Posterior vena cava (tissue), 2 donors: ENCODE measurements around the gene TYMP. TPM values are rescaled to one million over a fixed set of nuclear protein-coding genes. Genes with fewer than 3 reads are reported as not detected.
A peak's percentile ranks its signal among the peaks of the same experiment; 100 is the strongest.

ENCODE experiments used
- DNase-seq: peaks from one replicate; pipeline ENCODE4 v3.0.0-alpha.2; 2020; ENCODE audit warnings: low spot score
- intact Hi-C, 2 donors: fragments of 100-400 bp; cut with DNase I; formaldehyde crosslinking; loops; one replicate each; pipeline versions ENCODE4 v1.14.1 to v1.14.2; 2022 to 2023
- total RNA-seq, 2 donors: library from RNA; stranded (reverse); fragmentation: NEBNext Ultra II Directional; extraction: Animal tissue kit (Norgen Biotek cat#: 25700); gene quantifications; one replicate each; pipeline ENCODE4 v1.2.1, GENCODE V29; 2021
- donor health status: DM: yes; HTN: yes; CAD: no.
- donor health status: DM: yes; HTN: yes; CAD: no.

The TYMP gene
- total RNA-seq, 2 donors from 2014 or later = 52.8 to 63.8 TPM

DNA sequence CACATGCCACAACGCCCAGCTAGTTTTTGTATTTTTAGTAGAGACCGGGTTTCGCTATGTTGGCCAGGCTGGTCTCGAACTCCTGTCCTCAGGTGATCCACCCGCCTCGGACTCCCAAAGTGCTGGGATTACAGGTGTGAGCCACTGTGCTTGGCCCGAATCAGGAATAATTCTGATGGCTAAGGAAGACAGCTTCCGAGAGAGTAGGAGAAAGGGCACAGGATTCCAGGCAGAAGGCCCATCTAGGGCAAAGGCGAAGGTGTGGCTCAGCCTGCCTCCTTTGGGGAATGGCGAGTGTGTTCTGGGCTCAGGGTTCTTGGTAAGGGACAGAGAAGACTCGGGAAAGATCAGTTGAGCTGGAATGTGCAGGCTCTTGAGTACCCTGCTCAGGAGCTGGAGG, 34.5 kb upstream of the TYMP start:
- no peak for DNase-seq
- intact Hi-C loops = no loop called here

DNA sequence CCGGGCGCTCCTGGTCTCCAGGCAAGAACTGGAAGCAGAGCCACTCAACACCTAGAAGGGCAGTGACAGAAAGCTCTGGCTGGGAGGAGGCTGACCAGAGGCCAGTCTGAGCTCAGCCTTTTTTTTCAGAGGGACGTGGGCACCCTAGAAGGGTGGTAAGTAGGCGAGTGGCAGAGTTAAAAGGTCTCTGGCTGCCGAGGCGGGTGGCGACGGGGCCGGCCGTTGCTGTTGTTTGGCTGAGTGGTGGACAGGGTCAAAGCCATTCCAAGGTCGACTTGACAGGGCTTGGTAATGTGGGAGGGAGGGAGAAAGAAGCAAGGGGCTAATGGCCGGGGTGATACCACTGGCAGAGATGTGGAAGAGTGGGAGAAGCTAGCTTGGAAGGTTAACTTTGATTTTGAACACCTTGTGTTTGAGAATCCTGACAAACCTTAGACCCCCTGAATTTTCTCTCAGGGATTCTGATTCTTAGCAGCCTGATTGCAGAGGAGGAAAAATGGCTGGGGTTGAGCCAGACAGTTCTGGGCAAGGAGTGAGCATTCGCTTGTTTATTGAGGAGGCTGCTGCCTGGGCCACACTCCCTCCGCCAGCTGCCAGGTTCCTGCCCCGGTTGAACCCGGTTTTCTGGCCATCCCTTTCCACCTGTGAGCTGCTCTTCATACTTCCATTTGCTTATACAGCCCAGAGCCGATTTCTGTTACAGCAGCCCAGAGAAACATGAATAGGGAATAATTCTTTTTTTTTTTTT, 33.8 kb upstream of the TYMP start:
- DNase-seq = no peak
- intact Hi-C loops = no loop called here

DNA sequence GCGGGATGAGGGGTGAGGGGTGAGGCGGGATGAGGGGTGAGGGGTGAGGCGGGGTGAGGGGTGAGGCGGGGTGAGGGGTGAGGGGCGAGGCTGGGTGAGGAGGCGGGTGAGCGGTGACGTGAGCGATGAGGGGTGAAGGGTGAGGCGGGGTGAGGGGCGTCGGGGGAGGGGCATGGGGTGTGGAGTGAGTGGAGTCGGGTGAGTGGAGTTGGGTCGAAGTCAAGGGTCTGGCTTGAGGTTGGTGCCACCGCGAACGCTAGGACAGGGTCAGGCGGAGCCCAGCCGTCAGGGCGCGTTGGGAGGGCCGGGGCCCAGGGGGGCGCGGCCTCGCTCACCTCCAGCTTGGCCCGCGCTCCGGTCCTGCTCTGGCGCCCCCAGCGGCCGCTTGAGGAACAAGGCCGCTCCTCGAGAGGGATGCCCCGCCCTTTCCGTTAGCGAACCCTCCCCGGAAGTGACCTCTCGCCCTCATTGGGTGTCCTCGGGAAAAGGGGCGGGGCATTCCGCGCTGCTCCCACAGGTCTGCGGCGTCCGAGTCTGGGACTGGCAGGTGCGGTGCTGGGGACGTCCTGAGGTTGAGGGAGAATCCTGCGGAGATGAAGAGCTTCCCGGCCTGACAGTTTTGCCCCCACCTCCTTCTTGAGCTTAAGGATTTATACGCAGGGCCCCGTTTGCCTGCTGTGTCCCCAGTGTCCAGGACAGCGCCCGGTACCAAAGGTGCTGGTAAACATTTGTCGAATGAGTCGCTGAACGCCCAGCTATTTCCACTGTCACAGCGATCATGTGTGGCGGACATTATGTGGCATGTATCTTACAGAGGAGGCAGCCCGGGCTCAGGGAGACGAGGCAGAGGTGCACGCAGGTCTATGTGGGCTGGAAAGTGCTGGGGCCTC, 33.0 kb upstream of the TYMP start, which contains the start of gene SYCE3:
TSS of gene SYCE3 (minus strand) at position 397 of the 890 bp plus-strand sequence. CDS start 6,514 bp downstream, outside the sequence.
- intact Hi-C loops = no loop called here
- peak; percentile 99 for DNase-seq

DNA sequence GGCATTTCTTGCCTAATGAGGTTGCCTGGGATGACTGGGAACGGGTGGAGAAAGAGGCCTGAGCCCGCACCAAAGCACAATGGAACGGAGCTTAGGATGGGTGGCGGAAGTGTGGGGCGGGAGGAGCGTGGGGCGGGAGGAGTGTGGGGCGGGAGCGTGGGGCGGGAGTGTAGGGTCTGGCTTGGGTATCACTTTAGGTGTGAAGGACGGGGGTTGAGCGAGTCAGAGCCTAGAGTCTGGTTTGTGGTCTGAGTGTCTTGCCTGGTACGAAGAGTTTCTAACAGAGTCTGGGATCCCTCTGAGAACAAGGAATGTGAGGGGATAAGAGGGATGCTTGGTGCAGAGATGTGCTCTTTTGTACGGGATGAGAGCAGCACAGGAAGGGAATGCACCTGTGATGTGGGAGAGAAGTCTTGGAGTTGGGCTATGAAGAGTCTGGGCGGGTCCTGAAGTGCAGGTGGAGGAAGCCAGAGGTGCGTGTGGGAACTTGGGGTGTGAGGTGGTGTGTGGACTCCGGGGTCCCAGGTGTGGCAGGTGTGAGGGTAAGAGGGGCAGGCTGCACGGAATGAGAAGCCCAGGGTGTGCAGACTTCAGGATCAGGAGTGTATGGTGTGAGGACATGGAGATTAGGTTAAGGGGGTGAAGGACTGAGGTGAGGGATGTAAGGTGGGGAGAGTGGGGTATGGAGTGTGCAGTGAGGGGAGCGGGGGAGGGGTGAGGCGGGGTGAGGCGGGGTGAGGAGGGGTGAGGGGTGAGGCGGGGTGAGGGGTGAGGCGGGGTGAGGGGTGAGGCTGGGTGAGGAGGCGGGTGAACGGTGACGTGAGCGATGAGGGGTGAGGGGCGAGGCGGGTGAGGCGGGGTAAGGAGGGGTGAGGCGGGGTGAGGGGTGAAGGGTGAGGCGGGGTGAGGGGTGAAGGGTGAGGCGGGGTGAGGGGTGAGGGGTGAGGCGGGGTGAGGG, 31.9 kb upstream of the TYMP start:
- no peak for DNase-seq
- intact Hi-C loops = no loop called here

DNA sequence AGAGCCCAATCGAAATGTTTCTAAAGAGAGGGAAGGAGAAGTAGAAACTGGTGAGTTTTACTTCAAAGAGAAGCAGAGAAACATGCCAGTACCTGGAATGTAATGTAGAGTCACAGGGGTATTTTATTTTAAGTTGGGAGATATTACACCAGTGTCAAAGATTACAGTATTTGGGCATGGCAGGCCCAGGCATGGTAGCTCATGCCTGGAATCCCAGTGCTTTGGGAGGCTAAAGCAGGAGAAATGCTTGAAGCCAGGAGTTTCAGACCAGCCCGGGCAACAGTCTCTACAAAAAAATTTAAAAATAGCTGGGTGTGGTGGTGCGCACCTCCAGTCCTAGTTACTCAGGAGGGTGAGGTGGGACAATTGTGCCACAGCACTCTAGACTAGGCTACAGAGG, 30.2 kb upstream of the TYMP start:
- intact Hi-C loops = no loop called here
- no peak for DNase-seq

DNA sequence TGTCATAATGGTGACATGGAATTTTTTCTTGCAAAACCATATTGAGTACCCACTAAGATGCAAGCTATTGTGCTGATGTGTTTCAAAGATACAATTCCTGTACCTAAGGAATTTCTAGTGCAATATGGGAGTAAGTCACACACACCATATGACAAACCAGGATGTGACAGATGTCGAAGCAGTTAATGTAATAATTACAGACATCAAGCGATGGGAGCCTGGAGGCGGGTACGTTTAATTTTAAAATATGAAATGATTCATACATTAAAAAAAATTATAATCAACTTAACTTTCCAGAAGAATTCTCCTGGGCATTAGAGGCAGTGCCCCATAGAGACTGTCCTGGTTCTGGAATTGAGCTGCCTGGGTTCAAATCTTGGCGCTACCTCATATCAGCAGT, 26.9 kb upstream of the TYMP start:
- DNase-seq = no peak
- intact Hi-C loops = no loop called here

DNA sequence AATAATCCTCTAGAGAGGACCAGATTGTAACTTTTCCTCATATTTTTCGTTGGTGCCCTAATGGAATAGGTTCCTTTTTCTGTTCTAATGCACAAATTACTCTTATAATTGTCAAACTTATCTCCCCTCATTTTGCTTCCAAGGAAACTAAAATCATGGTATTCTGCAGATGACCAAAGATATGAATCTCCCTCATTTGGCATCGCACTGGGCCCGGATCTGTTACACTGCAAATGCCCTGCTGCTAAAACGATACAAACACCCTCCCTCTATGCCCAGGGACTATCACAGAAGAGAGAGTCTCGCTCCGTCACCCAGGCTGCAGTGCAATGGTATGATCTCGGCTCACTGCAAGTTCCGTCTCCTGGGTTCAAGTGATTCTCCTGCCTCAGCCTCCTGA, 23.5 kb upstream of the TYMP start:
- no peak for DNase-seq
- intact Hi-C loops = no loop called here

DNA sequence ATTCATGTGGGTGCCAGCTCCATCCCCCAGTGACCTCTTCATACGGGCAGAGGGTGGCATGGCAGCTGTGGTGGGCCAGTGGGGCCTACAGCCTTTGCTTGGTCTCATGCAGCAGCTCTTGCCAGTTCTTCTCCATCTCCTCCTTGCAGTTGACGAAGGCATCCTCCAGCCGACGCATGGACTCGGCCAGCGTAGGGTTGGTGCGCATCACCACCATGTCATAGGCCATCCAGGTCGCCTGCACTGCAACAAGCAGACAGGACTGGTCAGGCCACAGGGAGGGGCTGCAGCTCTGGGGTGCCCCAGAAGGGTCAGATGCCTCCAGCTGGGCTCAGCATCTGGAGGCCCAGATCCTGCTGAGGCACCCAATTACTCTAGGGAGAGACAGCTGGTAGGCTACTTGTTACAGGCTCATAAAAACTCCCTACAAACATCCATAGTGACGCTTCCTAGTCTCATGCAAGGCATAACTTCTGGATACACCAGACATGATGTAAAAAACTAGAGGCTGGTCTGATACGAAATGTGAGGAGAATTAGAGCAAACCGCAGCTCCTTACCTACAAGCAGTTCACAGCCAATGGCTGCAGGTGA, 21.4 kb upstream of the TYMP start:
- intact Hi-C loops = no loop called here
- DNase-seq = no peak

DNA sequence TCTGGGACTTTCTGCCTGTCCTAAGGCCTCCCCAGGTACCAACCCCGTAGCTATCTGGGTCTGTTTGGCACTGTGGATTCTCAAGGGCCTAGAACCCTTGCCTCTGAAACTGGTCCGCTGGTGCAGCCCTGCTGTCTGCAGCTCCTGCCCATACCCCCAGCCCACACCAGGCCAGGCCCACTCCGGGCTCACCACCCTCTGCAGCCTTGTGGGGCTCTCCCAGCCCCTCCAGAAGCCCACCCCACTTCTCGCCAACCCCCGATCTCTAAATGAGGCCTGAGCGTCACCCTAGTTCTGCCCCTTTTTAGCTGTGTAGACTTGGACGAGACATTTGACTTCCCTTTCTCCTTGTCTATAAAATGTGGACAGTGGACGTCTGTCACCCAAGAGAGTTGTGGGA, 20.6 kb upstream of the TYMP start:
- DNase-seq = no peak
- intact Hi-C loops = no loop called here

DNA sequence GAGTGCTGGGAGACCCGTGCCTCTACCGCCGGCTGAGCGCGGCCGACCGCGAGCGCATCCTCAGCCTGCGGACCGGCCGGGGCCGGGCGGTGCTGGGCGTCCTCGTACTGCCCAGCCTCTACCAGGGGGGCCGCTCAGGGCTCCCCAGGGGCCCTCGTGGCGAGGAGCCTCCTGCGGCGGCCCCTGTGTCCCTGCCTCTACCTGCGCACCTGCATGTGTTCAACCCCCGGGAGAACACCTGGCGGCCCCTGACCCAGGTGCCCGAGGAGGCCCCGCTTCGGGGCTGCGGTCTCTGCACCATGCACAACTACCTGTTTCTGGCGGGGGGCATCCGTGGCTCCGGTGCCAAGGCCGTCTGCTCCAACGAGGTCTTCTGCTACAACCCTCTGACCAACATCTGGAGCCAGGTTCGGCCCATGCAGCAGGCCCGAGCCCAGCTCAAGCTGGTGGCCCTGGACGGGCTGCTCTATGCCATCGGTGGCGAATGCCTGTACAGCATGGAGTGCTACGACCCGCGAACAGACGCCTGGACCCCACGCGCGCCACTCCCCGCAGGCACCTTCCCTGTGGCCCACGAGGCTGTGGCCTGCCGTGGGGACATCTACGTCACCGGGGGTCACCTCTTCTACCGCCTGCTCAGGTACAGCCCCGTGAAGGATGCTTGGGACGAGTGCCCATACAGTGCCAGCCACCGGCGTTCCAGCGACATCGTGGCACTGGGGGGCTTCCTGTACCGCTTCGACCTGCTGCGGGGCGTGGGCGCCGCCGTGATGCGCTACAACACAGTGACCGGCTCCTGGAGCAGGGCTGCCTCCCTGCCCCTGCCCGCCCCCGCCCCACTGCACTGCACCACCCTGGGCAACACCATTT, 19.3 kb upstream of the TYMP start:
- intact Hi-C loops = no loop called here
- no peak for DNase-seq

DNA sequence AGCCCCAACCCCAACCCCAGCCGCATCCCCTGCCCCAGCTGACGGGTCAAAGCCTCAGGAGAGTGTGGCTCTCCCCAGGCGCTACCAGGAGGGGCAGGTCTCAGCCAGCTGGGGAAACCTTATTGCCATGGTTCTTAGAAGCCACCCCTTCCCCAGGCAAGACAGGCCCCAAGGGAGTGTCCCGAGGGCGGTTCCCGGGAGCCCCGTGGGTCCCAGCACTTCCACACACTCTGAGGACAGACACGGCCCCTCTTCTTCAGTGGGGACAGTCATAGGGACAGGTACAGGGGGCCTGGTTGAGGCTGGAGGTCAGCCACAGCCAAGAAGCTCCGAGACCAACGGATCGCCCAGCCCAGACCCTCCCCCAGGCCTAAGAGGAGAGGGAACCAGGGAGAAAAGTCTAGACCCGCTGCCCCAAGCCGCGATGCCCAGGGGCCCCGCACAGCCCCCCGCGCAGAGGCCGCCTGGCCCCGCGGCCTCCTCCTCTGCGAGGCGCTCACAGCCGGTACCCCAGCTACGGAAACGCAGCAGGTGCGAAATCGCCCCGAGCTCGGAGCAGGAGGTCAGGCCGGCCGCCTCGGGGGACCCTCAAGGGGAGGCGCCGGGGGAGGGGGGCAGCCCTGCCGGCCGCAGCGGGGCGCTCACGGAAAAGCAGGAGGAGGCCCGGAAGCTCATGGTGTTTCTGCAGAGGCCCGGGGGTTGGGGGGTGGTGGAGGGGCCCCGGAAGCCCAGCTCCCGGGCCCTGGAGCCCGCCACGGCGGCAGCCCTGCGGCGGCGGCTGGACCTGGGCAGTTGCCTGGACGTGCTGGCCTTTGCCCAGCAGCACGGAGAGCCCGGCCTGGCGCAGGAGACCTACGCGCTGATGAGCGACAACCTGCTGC, 18.5 kb upstream of the TYMP start:
- intact Hi-C loops = no loop called here
- DNase-seq = no peak

DNA sequence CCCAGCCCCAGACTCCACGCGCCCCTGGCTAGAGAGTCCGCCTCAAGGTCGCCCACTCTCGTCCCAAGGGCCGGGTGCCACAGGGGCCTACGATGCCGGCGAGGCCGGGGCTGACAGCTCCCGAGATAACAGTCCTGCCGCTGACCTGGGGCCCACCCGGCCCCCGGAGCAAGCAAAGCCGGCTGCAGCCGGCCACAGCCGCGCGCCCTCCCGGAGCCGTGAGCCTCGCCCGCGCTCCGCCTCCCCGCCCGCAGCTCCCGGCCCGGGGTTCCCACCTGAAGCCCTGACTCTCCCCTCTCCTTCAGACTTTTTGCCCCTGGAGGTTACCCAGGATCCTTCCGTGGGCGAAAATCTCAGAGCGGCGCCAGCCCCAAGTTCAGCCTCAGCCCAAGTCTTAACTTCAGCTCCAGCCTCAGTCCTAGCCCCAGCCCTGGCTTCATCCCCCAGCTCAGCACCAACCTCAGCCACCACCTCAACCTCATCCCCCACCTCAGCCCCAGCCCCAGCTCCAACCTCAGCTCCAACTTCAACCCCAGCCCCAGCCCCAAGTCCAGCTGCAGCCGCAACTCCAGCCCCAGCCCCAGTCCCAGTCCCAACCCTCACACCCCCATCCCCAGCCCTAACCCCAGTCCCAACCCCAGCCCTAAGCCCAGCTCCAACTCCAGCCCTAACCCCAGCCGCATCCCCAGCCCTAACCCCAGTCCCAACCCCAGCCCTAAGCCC, 17.6 kb upstream of the TYMP start:
- no peak for DNase-seq
- intact Hi-C loops = no loop called here

DNA sequence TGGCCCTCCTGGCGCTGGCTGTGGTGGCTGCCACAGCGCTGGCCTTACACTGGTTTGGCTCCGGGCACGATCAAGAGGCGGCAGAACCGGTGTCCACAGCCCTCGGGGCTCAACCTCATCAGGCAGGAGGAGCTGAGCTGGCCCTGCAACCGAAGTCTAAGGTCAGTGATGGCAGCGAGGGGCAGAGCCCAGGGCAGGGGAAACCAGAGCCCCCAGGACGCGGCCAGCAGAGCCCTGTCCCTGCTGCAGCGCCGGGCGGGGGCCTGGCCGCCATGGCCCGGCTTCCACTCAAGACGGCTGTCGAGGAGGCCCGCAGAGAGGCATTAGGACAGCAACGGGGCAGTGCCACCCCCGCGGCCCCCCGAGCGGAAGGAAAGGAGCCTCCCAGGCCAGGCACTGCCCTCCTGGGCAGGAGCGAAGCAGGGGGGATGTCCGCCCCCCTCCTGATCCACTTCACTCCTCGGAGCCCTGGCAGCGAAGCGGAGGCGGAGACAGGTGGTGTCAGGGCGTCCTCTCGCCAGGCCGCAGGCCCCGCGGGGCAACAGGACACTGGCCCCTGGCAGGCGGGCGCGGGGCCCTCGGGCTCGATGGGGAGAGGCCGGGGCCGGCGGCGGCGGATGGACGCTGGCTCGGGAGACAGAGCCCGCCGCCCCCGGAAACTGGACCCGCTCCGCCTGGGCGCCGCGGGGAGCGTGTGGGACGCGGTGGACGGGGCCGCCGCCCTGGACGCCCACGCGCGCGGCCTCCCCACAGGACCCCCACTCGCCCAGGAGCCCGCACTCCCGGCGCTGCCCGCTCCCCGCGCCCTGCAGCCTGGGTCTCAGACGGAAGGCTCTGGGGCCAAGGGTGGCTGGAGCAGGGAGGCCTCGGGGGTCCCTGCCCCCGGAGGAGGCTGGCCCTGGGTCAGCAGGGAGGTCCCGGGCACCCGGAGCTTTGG, 16.8 kb upstream of the TYMP start:
- DNase-seq = no peak
- intact Hi-C loops = no loop called here

DNA sequence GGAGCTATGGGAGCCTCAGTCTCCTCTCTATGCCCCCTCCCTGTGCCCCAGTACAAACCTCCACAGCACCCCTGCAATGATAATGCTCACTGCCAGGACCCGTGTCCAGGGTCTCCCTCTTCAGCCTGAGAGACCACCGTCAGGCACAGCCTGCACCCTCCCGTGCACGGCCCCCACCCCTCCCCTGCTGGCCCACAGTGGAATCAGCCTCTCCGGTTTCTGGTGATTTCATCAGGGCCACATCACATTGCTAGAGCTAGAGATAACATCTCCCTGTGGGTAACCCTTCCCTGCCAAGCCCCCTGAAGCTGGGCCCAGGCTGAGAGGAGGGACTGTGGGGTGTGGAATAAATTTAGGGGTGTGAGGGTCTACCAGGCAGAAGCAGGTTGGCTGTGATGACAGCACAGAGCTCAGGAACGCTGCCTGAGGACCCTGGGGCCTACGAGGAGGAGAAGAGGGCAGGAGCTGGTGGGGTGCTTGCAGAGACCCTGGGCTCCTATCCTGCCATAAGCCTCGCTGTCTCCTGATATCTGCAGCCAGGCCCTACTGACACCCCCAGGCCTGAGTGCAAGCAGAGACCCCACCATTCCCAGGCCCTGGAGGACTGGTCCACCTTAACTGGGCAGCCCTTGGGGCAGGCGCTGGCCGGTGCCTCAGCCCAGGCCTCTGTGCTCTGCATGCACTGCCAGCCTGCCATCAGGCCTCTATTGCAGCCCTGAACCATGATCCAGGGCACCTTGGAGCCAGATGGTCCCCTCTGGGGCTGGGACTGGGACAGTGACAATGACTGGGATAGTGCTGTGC, 15.9 kb upstream of the TYMP start, which contains the start of gene KLHDC7B:
TSS of gene KLHDC7B (plus strand) at position 378 of the 804 bp plus-strand sequence. CDS start at position 723, 345 bp downstream.
- DNase-seq = no peak
- intact Hi-C loops = no loop called here
